ENCODE measurements around the gene DDTL. TPM values are rescaled to one million over a fixed set of nuclear protein-coding genes. Genes with fewer than 3 reads are reported as not detected.
A peak's percentile ranks its signal among the peaks of the same experiment; 100 is the strongest.
"Not testable (repeated sequence)": the region's sequence is repeated elsewhere in the genome, so short reads cannot be mapped to it uniquely, and the experiment has no call there.

DDTL gene
- total RNA-seq (2021; ENCODE audit: unreplicated experiment) (not detected), Bru-seq, nascent RNA (not detected), BruChase-seq, experiment 1, labeled RNA remaining after a 2-hour chase (percentile 24 among the genes with signal in this experiment), BruChase-seq, experiment 2, labeled RNA remaining after a 6-hour chase (percentile 23 among the genes with signal in this experiment)
- polyA plus RNA-seq (2012; ENCODE audit: insufficient read length): 1.9 TPM
- long read RNA-seq: 0 reads

DNA sequence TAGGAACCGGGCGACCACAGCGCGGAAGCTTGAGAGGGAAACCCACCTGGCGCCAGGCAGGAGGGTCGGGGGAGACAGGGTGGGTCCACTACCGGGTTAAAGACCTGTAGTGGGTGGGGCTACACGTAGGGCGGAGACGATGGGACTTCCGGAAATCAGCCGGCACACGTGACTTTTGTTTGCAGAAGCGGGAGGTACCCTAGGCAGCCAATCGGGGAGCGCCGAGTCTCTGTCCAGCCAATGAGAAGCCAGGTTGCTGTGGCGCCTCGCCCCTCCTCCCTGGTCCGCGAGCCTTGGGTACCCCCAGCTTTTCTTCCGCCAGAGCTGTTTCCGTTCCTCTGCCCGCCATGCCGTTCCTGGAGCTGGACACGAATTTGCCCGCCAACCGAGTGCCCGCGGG is at the start of gene DDTL:
Gene DDTL (plus strand): TSS at position 321 of the 400 bp plus-strand sequence. CDS start 27 bp downstream, at position 348.
- H3K27ac ChIP-seq (ENCODE audit: low read length); CTCF ChIA-PET; H3K9me3 ChIP-seq (ENCODE audit: control insufficient read depth, insufficient read depth, low read depth, low read length); H3K4me3 ChIP-seq (ENCODE audit: low read depth in 2 of 2, low read length in 2 of 2); H3K36me3 ChIP-seq (ENCODE audit: control insufficient read depth, insufficient read depth, low read length); DNase-seq (ENCODE audit: low read depth, low spot score); intact Hi-C loops (cut with micrococcal nuclease; ENCODE audit: unreplicated experiment); POLR2A ChIA-PET; H3K4me1 ChIP-seq (ENCODE audit: control insufficient read depth, insufficient read depth, low read length); H3K27me3 ChIP-seq (ENCODE audit: control insufficient read depth, insufficient read depth, low read length); BruUV-seq (replicated peaks); in situ Hi-C loops (cut with HindIII; ENCODE audit: low pct_unique_long_range_greater_than_20kb, low sequenced_read_pairs): not testable (repeated sequence)
- peak; percentile 97 for ATAC-seq

- H3K27ac ChIP-seq (ENCODE audit: low read length); H3K9me3 ChIP-seq (ENCODE audit: control insufficient read depth, insufficient read depth, low read depth, low read length); CTCF ChIA-PET; BruUV-seq (replicated peaks); POLR2A ChIA-PET; H3K27me3 ChIP-seq (ENCODE audit: control insufficient read depth, insufficient read depth, low read length); intact Hi-C loops (cut with micrococcal nuclease; ENCODE audit: unreplicated experiment); DNase-seq (ENCODE audit: low read depth, low spot score); ATAC-seq; H3K36me3 ChIP-seq (ENCODE audit: control insufficient read depth, insufficient read depth, low read length); in situ Hi-C loops (cut with HindIII; ENCODE audit: low pct_unique_long_range_greater_than_20kb, low sequenced_read_pairs); H3K4me1 ChIP-seq (ENCODE audit: control insufficient read depth, insufficient read depth, low read length); H3K4me3 ChIP-seq (ENCODE audit: low read depth in 2 of 2, low read length in 2 of 2): not testable (repeated sequence)
These were observed 46.4 kb upstream of the DDTL start for GRCh38 chr22:23920267-23920611.

GRCh38 chr22:23921586-23922201 is 45.0 kb upstream of the DDTL start:
- CTCF ChIA-PET: interaction anchor here (0.6 kb wide), 1 partner anchor 257 kb away, joined by 7 read pairs; no protein-coding TSS in a partner anchor
- peak; percentile 43 for DNase-seq (ENCODE audit: low read depth, low spot score)
- intact Hi-C loops (cut with micrococcal nuclease; ENCODE audit: unreplicated experiment): not testable (repeated sequence)

DNA sequence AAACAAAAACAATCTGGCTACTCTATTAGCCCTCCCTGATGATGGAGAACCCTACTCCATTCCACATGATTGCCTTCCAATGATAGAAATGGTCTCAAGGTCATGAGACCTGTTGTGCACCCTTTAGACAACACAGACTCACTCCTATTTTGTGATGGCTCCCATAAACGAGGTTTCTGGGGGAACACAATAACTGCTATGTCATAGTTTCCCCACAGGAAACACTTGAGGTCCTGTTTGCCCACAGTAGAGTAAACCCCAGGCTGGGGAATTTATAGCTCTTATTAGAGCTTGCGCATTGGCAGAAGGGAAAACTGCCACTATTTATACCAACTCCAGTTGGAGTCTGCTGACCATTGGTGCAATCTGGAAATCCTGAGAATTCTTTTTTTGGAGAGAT is 43.8 kb upstream of the DDTL start:
- Histone ChIP-seq H3K36me3 (ENCODE audit: control insufficient read depth, insufficient read depth, low read length) (no peaks in the 10 kb centered on the region), H3K27ac (ENCODE audit: low read length) (no peak overlapping the region), H3K4me1 (ENCODE audit: control insufficient read depth, insufficient read depth, low read length) (peaks cover 8% of the 10 kb centered on the region), H3K9me3 (ENCODE audit: control insufficient read depth, insufficient read depth, low read depth, low read length) (no peaks in the 10 kb centered on the region; the same call in 1 of the 2 replicates), H3K27me3 (ENCODE audit: control insufficient read depth, insufficient read depth, low read length) (no peaks in the 10 kb centered on the region), H3K4me3 (ENCODE audit: low read depth in 2 of 2, low read length in 2 of 2) (no peak overlapping the region)
- ATAC-seq (no peak), DNase-seq (ENCODE audit: low read depth, low spot score) (no peak)
- no TSS peak for BruUV-seq (replicated peaks)
- in situ Hi-C loops (cut with HindIII; ENCODE audit: low pct_unique_long_range_greater_than_20kb, low sequenced_read_pairs) (no loop called here), intact Hi-C loops (cut with micrococcal nuclease; ENCODE audit: unreplicated experiment) (no loop called here)
- ChIA-PET CTCF (no interaction called here), POLR2A (no interaction called here)
- TF ChIP-seq, protein P1, sequence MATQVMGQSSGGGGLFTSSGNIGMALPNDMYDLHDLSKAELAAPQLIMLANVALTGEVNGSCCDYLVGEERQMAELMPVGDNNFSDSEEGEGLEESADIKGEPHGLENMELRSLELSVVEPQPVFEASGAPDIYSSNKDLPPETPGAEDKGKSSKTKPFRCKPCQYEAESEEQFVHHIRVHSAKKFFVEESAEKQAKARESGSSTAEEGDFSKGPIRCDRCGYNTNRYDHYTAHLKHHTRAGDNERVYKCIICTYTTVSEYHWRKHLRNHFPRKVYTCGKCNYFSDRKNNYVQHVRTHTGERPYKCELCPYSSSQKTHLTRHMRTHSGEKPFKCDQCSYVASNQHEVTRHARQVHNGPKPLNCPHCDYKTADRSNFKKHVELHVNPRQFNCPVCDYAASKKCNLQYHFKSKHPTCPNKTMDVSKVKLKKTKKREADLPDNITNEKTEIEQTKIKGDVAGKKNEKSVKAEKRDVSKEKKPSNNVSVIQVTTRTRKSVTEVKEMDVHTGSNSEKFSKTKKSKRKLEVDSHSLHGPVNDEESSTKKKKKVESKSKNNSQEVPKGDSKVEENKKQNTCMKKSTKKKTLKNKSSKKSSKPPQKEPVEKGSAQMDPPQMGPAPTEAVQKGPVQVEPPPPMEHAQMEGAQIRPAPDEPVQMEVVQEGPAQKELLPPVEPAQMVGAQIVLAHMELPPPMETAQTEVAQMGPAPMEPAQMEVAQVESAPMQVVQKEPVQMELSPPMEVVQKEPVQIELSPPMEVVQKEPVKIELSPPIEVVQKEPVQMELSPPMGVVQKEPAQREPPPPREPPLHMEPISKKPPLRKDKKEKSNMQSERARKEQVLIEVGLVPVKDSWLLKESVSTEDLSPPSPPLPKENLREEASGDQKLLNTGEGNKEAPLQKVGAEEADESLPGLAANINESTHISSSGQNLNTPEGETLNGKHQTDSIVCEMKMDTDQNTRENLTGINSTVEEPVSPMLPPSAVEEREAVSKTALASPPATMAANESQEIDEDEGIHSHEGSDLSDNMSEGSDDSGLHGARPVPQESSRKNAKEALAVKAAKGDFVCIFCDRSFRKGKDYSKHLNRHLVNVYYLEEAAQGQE (IDR thresholded peaks at IDR 0.05; ENCODE audit: insufficient read depth in 1 of 2, low read depth in 2 of 2, low read length in 1 of 2): no peak
- TF ChIP-seq TCF7L2 (IDR thresholded peaks at IDR 0.05; ENCODE audit: low read depth, low read length): no peak
- TF ChIP-seq SIN3A (IDR thresholded peaks at IDR 0.05; ENCODE audit: borderline replicate concordance, insufficient read depth, low read depth, low read length): no peak
- TF ChIP-seq POLR2AphosphoS5 (IDR thresholded peaks at IDR 0.05; ENCODE audit: low read depth, low read length): no peak
- TF ChIP-seq, protein P2, sequence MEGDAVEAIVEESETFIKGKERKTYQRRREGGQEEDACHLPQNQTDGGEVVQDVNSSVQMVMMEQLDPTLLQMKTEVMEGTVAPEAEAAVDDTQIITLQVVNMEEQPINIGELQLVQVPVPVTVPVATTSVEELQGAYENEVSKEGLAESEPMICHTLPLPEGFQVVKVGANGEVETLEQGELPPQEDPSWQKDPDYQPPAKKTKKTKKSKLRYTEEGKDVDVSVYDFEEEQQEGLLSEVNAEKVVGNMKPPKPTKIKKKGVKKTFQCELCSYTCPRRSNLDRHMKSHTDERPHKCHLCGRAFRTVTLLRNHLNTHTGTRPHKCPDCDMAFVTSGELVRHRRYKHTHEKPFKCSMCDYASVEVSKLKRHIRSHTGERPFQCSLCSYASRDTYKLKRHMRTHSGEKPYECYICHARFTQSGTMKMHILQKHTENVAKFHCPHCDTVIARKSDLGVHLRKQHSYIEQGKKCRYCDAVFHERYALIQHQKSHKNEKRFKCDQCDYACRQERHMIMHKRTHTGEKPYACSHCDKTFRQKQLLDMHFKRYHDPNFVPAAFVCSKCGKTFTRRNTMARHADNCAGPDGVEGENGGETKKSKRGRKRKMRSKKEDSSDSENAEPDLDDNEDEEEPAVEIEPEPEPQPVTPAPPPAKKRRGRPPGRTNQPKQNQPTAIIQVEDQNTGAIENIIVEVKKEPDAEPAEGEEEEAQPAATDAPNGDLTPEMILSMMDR (IDR thresholded peaks at IDR 0.05): no peak

More at GRCh38 chr22:23921586-23922201, 45.0 kb upstream of the DDTL start:
- peak; percentile 87 for ATAC-seq
- H3K27ac ChIP-seq (ENCODE audit: low read length): peak overlapping the region; percentile 61; the same call in 1 of the 2 replicates
- BruUV-seq (replicated peaks); H3K36me3 ChIP-seq (ENCODE audit: control insufficient read depth, insufficient read depth, low read length); in situ Hi-C loops (cut with HindIII; ENCODE audit: low pct_unique_long_range_greater_than_20kb, low sequenced_read_pairs); H3K4me1 ChIP-seq (ENCODE audit: control insufficient read depth, insufficient read depth, low read length); POLR2A ChIA-PET; H3K27me3 ChIP-seq (ENCODE audit: control insufficient read depth, insufficient read depth, low read length); H3K4me3 ChIP-seq (ENCODE audit: low read depth in 2 of 2, low read length in 2 of 2); H3K9me3 ChIP-seq (ENCODE audit: control insufficient read depth, insufficient read depth, low read depth, low read length): not testable (repeated sequence)

All from Panc1 (cell line).